Fibroblast of villous mesenchyme (primary cell): ENCODE data around the gene CARNS1. TPM values are rescaled to one million over a fixed set of nuclear protein-coding genes. Genes with fewer than 3 reads are reported as not detected.

ENCODE experiments used
- DNase-seq: peaks from one replicate; pipeline ENCODE4 v3.0.0-alpha.2; 2010; ENCODE audit warnings: low read depth
- H3K4me3 ChIP-seq: 2 replicates; pipeline ENCODE4 v1.5.1; 2011; ENCODE audit warnings: low read depth, mild to moderate bottlenecking, low read length
- total RNA-seq: library from RNA; depleted of rRNA; stranded (reverse); fragments of >200 nt; gene quantifications from 2 replicates; pipeline ENCODE4 v1.2.3, GENCODE V29; 2012
- TF ChIP-seq, protein P1 (sequence below): IDR thresholded peaks from 2 replicates; pipeline ENCODE4 v1.5.1; 2012; ENCODE audit warnings: low read depth, mild to moderate bottlenecking, low read length; ENCODE audit not compliant: insufficient read depth

The CARNS1 gene
- total RNA-seq, 1 donor = not detected

DNA sequence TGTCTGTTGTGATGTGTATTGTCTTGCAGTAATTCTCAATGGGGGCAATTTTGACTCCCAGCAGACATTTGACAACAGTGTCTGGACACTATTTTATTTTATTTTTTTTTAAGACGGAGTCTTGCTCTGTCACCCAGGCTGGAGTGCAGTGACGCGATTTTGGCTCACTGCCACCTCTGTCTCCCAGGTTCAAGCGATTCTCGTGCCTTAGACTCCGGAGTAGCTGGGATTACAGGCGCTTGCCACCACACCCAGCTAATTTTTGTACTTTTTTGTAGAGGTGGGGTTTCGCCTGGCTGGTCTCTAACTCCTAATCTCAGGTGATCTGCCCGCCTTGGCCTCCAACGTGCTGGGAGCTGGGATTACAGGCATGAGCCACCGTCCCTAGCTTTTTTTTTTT is 14.2 kb downstream of the CARNS1 start:
- no peak for DNase-seq
- TF ChIP-seq, protein P1, sequence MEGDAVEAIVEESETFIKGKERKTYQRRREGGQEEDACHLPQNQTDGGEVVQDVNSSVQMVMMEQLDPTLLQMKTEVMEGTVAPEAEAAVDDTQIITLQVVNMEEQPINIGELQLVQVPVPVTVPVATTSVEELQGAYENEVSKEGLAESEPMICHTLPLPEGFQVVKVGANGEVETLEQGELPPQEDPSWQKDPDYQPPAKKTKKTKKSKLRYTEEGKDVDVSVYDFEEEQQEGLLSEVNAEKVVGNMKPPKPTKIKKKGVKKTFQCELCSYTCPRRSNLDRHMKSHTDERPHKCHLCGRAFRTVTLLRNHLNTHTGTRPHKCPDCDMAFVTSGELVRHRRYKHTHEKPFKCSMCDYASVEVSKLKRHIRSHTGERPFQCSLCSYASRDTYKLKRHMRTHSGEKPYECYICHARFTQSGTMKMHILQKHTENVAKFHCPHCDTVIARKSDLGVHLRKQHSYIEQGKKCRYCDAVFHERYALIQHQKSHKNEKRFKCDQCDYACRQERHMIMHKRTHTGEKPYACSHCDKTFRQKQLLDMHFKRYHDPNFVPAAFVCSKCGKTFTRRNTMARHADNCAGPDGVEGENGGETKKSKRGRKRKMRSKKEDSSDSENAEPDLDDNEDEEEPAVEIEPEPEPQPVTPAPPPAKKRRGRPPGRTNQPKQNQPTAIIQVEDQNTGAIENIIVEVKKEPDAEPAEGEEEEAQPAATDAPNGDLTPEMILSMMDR = no peak
- no peak overlapping the region for H3K4me3 ChIP-seq

DNA sequence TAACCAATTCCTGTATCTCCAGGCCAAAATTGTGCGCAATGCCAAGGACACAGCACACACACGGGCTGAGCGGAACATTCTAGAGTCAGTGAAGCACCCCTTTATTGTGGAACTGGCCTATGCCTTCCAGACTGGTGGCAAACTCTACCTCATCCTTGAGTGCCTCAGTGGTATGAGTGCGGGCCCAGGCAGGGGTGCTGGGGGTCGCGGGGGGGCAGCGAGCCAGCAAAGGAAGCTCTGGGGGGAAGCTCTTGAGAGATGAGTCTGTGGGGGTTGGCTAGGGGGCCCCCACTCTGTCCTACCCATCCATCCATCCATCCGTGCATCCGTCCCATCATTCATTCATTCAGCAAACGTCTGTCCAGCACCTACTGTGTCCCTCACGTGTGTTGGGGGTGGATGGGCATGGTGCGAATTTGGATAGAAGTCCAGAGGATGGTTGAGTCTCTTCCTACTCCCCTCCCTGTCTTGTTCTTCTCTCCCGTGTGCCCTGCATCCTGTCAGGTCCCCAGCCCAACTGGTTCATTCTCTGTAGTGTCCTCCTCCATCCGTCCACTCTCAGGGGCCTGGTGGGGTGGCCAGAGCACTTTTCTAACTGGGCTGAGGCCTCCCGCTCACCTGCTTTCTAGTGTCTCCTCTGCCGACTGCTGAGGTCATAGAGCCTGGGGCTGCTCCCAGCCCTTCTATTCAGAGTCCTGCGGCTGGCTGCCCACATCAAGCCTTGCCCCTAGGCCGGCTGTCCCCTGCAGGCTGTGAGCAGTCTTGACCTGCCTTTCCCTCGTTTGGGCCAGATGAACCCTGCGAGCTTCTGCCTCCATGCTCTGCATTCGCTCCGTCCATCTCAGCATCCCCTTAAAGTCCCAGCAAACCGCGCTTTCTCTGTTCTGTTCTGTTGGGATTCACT is 16.1 kb downstream of the CARNS1 start:
- no peak for DNase-seq
- TF ChIP-seq, protein P1 = no peak
- H3K4me3 ChIP-seq = no peak overlapping the region

DNA sequence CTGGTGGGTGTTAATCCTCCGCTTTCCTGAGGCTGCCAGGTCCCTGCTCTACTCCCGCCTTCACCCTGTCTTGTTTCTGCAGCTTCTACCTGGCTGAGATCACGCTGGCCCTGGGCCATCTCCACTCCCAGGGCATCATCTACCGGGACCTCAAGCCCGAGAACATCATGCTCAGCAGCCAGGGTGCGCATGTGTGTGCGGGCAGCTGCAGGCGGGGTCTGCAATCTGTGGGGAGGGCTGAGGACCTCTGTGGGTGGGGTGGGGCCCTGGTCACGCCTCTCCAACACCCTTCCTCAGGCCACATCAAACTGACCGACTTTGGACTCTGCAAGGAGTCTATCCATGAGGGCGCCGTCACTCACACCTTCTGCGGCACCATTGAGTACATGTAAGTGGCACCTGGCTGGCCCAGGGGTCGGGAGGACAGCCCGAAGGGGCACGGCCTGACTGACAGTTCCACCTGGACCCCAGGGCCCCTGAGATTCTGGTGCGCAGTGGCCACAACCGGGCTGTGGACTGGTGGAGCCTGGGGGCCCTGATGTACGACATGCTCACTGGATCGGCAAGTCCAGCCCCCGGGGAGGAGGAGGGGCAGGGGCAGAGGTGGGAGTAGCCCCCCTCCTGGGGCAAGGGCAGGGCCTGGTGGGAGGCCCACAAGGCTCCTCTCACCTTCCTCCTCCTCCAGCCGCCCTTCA is 17.3 kb downstream of the CARNS1 start:
- DNase-seq = no peak
- TF ChIP-seq, protein P1 = no peak
- H3K4me3 ChIP-seq = no peak overlapping the region

DNA sequence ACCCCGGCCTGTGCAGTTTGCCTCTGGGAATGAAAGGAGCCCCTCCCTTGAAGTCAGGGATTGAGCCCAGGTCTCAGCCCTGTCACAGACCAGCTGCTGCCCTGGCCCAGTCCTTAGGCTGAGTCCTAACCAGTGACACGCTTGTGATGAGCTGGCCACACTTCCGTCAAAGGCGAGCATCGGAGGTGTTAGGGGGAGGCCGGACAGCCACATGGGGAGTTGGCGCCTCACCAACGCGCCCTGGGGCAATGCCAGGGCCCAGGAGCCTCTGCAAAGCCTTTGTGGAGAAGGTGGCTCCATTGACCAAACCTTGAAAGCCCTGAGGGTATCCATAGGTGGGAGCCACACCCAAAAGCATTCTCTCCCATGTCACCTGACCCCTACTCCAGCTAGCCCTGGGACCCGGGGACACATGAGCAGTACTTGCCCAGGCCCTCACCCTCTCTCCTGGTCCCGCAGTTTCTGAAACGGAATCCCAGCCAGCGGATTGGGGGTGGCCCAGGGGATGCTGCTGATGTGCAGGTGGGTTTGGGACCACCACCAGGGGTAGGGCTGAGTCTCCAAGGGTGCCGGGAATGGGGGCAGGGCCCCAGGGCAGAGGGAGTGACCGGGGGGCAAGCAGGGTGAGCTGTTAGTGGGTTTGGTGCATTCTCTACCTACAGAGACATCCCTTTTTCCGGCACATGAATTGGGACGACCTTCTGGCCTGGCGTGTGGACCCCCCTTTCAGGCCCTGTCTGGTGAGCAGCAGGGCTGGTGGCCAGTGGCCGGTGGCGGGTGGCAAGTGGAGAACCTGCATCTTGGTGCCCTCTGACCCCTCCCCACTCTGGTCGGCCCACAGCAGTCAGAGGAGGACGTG is 18.3 kb downstream of the CARNS1 start:
- TF ChIP-seq, protein P1 = no peak
- no peak for DNase-seq
- no peak overlapping the region for H3K4me3 ChIP-seq

DNA sequence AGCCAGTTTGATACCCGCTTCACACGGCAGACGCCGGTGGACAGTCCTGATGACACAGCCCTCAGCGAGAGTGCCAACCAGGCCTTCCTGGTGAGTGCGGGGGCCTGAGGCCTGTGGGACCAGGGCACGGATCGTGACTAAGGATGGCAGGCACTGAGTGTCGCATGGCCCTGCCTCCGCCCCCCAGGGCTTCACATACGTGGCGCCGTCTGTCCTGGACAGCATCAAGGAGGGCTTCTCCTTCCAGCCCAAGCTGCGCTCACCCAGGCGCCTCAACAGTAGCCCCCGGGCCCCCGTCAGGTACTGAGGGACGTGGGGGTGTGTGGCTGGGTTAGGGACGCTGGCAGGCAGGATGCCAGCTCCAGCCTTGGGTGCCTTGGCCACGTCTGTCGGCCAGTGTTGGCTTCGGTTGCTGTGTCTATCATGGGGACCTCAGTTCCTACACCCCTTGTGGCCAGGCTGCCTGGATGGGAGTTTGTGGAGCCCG is 19.0 kb downstream of the CARNS1 start:
- H3K4me3 ChIP-seq = no peak overlapping the region
- TF ChIP-seq, protein P1 = no peak
- no peak for DNase-seq

DNA sequence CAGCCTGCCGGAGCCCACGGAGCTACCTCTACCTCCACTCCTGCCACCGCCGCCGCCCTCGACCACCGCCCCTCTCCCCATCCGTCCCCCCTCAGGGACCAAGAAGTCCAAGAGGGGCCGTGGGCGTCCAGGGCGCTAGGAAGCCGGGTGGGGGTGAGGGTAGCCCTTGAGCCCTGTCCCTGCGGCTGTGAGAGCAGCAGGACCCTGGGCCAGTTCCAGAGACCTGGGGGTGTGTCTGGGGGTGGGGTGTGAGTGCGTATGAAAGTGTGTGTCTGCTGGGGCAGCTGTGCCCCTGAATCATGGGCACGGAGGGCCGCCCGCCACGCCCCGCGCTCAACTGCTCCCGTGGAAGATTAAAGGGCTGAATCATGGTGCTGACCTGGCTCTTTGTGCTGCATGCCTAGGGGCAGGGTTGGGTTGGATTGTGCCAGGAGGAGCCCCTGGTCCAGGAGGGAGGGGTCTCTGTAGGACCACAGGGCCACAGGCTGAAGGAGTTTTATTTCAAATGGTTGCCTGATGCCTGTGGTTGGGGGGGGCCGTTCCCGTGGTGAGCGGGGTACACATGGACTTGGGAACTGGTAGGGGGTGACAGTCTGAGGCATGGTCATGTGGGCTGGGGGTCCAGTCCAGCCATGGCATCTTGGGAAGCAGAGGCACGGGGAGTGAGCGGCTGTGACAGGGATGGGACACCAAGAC is 19.7 kb downstream of the CARNS1 start:
- TF ChIP-seq, protein P1 = no peak
- no peak for DNase-seq

More for the DNA sequence above, 19.7 kb downstream of the CARNS1 start:
- H3K4me3 ChIP-seq = no peak overlapping the region
